Left renal cortex interstitium (tissue), 4 donors: ENCODE measurements around the gene KY. TPM values are rescaled to one million over a fixed set of nuclear protein-coding genes. Genes with fewer than 3 reads are reported as not detected.

Source experiments
- DNase-seq, 4 donors: peaks; one replicate each; pipeline ENCODE4 v3.0.0-alpha.2; 2013; ENCODE audit warnings: low read depth in 4 of 4, low spot score in 2 of 4, missing footprints in 1 of 4
- polyA plus RNA-seq, 4 donors: library from polyadenylated mRNA; unstranded; fragments of 120-200 nt; gene quantifications; one replicate each; pipeline ENCODE4 v1.2.1, GENCODE V29; 2013; ENCODE audit not compliant: insufficient read length in 4 of 4

The KY gene
- polyA plus RNA-seq, 4 donors: 1.0 to 1.7 (median 1.6) TPM

GRCh38 chr3:134672571-134672970 lies 21.7 kb upstream of the KY start:
- no peak for DNase-seq

DNA sequence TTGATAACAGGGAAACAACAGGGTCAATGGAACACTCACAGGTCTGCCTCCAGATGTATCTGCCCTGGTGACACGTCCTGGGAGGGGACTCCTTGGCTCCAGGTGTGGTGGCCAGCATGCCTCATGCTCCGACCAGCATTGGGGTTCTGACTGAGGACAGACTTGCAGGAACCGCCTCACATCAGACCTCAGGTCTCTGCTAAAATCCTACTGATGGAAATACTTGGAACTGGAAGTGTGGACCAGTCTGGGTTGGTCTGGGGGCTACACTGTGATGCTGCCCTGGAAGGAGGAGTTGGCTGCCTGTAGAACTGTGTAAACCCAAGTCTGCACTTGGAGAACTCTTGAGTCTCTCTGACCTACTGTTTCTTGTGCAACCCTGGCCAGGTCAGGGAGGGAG lies 17.1 kb upstream of the KY start:
- DNase-seq: no peak

- DNase-seq: no peak
Observed at GRCh38 chr3:134667406-134667805, 16.6 kb upstream of the KY start.

DNA sequence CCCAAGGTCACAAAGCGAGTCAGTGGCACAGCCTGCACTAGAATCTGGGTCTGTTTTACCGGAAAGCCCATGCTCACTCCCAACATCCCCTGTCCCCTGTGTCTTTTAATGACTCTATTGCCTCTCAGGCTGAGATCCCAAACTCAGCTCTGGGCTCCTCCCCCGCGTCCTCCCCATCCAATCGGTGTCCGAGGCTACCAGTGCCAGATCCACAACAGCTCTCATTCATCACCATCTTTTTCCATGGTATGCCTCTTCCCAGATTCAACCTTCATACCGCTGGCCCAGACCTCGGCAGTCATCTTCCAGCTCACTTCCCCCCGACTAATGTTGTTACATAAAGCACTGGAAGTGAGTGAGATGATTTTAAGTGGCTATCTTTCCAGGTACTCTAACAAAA lies 16.1 kb upstream of the KY start:
- no peak for DNase-seq

DNA sequence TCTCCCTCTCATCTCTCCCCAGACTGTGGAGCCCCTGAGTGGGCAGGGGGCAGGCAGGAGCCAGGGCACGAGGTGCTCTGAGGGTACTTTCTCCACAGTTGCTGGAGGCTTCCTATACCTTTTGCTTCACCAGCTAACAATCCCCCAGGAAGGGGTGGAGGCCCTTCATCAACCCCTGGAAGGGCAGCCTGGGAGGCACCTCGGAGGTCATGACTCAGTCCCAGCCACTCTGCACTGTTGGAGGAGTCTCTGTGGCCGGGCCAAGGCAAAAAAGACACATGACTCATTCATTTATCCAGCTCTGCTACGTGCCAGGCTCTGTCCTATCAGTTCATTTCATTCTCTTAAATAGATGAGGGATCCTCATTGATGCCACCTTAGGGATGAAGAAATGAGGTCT lies 15.6 kb upstream of the KY start:
- DNase-seq: no peak

- no peak for DNase-seq
Observed at GRCh38 chr3:134666052-134666451, 15.2 kb upstream of the KY start.

GRCh38 chr3:134665243-134665642 lies 14.4 kb upstream of the KY start:
- DNase-seq: no peak

DNA sequence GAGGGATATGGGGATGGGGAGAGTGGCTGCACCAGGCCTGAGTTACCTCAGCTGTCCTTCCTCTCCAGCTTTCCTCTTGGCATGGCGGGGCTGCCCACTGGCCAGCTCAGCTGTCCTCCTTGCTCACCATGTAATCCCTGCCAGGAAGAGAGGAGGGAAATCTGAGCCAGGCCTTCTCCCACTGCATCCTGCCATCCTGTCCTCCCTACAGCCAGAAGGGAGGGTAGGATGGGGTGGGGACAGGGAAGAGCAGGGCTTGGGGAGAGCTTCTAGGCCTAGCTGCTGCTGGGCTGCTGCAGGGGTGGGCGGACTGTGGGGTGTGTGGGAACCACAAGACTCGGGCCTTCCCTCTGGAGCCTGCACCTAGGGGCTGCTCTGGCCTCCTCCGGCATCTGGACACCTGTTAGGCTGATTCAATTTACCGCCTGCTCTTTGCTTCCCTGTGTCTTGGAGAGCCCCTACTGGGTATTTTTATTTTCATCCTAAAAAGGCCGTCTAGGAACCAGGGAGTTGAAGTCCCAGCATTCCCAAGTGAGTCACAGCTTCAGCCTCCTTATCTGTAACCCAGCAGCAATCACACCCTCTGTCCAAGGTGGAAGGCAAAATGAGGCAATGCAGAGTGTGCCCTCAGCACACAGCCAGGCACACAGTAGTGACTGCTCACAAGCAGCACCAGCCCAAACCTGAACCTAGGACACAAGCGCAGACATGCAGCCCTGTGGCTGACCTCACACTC lies 13.1 kb upstream of the KY start:
- DNase-seq: no peak

DNA sequence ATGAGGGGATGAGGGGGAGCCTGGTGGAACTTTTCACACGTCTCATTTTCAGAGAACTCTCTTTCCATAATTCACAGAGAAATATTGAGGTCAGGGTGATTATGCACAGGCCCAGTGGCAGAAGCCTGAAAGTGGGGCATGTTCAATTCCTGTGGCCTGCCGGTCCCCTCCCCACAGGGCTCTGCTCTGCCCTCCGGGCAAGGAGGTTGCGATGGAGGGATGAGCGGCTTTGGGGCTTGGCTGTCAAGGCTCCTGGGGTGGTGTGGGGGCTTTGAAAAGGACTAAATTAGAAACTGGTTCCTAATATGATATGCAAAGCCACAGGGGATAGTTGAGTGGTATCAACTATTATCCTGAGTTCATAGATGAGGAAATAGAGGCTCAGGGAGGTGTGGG lies 9.2 kb upstream of the KY start:
- no peak for DNase-seq

- no peak for DNase-seq
Observed at GRCh38 chr3:134659391-134660045, 8.7 kb upstream of the KY start.

DNA sequence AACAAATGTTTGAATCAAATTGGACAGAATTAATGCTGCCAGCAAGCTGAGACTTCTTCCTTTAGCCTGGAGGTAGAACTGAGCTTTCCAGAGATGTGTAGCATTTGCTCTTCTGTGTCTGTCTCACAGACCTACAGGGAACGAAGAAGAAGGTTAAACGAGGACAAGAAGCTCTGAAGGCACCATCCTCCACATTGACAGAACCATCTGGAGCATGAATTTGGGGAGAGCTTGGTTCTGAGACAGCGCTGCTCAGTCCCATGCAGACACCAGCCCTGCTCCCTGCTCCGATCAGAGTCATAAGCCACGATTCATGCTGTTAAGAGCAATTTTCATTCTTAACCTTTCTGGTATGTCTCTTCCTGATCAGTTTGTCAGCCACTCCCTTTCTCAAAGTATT lies 7.7 kb upstream of the KY start:
- no peak for DNase-seq

- DNase-seq: no peak
Observed at GRCh38 chr3:134656211-134656800, 5.5 kb upstream of the KY start.

GRCh38 chr3:134655706-134656105 lies 4.9 kb upstream of the KY start:
- DNase-seq: no peak

- no peak for DNase-seq
Observed at GRCh38 chr3:134654031-134654430, 3.2 kb upstream of the KY start.

- DNase-seq: no peak
Observed at GRCh38 chr3:134652886-134653630, 2.2 kb upstream of the KY start.

- DNase-seq: no peak
Observed at GRCh38 chr3:134652409-134652831, 1.6 kb upstream of the KY start.

- DNase-seq: peak in 1 of 4 donors; percentile 43
Observed at GRCh38 chr3:134651347-134652041, 672 bp upstream of the KY start.

DNA sequence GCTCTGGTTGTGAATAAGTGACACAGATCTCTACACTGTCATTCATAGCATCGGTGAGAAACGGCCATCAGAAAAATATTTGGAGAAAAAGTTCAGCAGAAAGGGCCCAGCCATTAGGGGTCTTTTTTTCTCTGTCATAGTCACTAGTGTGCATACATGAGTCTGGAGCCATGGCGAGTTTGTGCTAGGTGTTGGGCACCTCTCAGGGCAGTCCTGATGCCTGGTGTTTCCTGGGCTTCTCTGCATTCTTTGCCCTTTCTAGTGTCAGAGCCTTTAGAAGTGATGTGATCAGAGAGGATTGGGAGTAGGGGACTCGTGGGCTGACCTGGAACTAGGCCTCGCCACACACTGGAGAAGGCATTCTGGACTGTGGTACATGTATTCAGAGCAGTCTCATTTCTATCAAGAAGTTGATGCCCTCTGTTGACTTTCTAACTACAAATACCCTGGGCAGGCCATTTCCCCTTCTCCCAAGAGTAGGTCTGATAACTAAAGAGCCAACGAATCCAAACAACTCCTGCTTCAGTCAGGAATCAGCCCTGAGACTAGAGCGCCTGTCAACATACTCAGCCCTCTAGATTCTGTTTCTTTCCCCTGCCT lies 1.6 kb downstream of the KY start:
- DNase-seq: no peak

DNA sequence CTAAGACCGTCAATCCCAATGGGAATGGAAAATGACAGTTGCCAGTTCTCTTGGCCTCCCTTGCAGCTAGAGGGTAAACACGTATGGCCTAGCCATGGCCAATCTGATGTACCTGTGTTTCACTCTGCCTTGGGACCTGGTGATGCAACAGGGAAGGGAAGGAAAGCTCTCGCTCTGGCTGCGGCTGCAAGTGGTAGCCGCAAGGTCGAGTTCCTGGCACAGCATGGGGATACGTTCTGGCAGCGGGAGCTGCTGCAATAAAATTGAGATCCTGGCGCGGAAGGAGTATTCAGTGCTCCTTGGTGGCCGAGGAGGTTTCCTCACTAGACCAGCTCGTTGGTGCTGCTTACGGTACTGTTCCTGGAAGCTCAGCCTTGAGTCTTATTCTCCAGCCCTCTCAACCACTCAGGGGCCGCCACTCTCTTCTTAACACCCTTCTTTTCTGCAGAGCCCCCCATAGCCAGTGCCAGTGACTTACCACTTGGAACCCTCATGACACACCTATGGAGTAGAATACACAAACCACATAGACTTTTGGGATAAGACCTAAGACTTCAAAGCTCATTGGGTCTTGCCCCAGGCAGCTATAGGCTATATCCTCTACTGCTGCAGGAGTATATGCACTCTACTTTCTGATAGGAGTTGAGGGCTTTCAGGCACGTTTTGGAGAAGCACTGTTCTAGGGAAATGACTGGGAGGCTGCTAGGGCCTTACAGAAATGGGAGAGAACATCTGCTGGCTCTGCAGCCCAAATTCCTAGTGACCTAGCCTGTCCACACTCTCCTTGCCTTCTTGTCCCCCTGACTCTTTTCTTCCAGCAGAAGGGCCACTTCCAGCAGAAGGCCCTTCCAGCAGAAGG lies 2.7 kb downstream of the KY start:
- no peak for DNase-seq
